ENCODE data around the gene SP3.

DNA sequence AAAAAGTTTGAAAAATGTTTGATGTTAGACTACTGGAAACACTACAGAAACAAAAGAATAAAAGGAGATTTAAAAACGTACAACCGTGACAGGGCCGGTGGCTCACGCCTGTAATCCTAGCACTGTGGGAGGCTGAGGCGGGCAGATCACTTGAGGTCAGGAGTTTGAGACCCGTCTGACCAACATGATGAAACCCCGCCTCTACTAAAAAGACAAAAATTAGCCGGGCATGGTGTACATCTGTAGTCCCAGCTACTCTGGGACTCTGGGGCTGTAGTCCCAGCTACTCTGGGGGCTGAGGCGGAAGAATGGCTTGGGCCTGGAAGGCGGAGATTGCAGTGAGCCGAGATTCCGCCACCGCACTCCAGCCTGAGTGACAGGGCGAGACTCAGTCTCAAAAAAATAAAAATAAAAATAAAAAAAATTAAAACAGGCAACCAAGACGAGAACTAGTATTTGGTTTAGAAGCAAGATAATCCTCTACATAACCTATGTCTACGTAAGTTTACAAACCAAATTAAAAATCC is 5.8 kb downstream of the SP3 start:
- TF ChIP-seq CTCF (IDR thresholded peaks at IDR 0.05) (no peak), POLR2A (IDR thresholded peaks at IDR 0.05) (no peak), EP300 (IDR thresholded peaks at IDR 0.05) (no peak)
